ENCODE results near the gene PAX8. TPM values are rescaled to one million over a fixed set of nuclear protein-coding genes. Genes with fewer than 3 reads are reported as not detected.

The PAX8 gene
- total and polyA plus RNA-seq, 4 donors: 0.28 to 5.9 (median 2.3) TPM

DNA sequence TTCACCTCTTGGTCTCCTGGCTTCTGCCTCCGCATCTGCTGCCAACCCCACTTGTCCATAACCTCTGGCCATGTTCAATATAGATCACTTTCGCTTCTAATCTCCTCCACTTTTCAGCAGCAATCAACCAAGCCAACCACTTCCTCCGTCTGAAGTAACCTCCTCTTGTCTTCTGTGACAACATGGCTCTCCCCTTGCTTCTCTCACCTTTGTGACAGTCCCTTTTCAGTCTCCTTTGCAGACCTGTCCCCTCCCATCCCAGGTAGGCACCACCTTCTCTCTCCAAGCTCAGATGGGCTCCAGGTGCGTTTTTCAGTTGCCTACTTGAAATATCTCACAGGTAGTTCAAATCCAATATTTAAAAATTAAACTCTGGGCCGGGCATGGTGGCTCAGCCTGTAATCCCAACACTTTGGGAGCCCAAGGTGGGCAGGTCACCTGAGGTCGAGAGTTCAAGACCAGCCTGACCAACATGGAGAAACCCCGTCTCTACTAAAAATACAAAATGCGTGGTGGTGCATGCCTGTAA, 109.7 kb downstream of the PAX8 start:
- H3K27ac ChIP-seq (ENCODE audit: low read depth in 1 of 2, low read length in 1 of 2): peak overlapping the region in 1 of 2 donors; percentile 80
- H3K4me3 ChIP-seq: no peak overlapping the region
- TF ChIP-seq, protein P1, sequence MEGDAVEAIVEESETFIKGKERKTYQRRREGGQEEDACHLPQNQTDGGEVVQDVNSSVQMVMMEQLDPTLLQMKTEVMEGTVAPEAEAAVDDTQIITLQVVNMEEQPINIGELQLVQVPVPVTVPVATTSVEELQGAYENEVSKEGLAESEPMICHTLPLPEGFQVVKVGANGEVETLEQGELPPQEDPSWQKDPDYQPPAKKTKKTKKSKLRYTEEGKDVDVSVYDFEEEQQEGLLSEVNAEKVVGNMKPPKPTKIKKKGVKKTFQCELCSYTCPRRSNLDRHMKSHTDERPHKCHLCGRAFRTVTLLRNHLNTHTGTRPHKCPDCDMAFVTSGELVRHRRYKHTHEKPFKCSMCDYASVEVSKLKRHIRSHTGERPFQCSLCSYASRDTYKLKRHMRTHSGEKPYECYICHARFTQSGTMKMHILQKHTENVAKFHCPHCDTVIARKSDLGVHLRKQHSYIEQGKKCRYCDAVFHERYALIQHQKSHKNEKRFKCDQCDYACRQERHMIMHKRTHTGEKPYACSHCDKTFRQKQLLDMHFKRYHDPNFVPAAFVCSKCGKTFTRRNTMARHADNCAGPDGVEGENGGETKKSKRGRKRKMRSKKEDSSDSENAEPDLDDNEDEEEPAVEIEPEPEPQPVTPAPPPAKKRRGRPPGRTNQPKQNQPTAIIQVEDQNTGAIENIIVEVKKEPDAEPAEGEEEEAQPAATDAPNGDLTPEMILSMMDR (IDR thresholded peaks at IDR 0.05; ENCODE audit: control extremely low read depth, extremely low read depth): no peak
- 83 to 91% methylated on average over 8 of the region's 8 CpGs for WGBS, 2 donors
- H3K36me3 ChIP-seq (ENCODE audit: control insufficient read depth in 4 of 4, insufficient read depth in 4 of 4, low read length in 4 of 4): no peaks in the 10 kb centered on the region
- no peaks in the 10 kb centered on the region for H3K9me3 ChIP-seq (ENCODE audit: control insufficient read depth in 4 of 4, insufficient read depth in 3 of 4, low read length in 3 of 4)
- ATAC-seq (ENCODE audit: insufficient read depth, low FRiP score) (no peak), DNase-seq (no peak)
- no peaks in the 10 kb centered on the region for H3K4me1 ChIP-seq (ENCODE audit: control insufficient read depth in 5 of 5, insufficient read depth in 5 of 5, low read length in 5 of 5)
- no peak overlapping the region for H3K9ac ChIP-seq (ENCODE audit: insufficient read depth in 1 of 2, low read length in 2 of 2)
- no peaks in the 10 kb centered on the region for H3K27me3 ChIP-seq (ENCODE audit: control insufficient read depth in 3 of 3, insufficient read depth in 3 of 3, low read length in 2 of 3)

DNA sequence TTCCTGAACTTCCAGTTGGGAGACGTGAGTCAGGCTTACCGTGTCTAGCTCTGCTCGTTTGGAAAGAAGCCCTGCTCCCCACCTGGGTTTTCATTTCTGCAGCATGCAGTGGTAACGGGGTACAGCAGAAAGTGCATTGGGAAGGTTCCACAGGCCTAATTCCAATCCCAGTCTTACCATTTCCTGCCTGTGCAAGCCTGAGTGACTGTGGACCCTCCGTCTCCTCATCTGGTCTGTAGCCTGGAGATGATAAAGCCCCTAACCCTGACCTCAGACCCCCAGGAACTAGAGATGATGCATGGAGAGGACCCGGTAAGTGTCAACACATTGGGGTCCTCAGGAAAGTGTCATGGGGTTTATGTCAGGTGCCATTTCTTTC, 110.8 kb downstream of the PAX8 start:
- DNase-seq: no peak

DNA sequence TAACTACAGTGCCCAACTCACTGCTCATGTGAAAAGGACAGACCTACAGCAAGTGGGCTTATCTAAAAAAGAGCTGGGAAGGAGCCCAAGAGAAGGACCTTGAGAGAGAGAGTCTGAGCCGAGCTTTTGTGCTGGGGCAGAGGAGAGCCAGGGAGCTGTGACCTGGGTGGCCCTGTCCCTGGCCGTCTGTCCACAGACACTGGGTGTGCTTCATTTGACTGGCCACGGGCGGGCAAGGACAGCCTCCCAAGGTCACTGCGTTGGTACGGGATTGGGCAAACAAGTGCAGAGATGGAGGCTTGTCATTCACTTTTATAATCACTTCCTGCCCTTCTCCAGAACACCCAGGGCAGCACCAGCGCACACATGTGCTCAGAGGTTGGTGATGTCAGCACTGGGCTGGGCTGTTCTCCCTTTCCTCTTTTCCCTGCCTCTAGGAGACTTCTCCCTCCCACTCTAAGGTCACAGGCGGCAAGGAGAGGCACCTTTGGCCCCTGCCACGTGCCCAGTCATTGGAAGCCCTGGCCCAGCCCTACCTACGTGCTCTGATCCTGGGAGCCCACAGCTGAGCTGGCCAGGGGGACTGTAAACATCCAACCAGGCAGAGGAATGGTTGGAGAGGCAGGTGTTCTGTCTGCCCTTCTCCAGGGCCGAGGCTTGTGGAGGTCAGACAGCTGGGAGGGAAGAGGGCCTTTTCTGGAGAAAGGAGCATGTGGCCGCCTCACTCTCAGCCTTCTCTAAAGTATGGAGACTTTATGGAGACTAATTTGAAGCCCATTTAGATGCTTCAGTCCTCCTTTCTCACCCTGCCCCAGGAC, 111.4 kb downstream of the PAX8 start:
- 53 to 64% methylated on average over 12 of the region's 12 CpGs for WGBS, 2 donors
- ATAC-seq (ENCODE audit: insufficient read depth, low FRiP score): peak; percentile 85
- H3K36me3 ChIP-seq (ENCODE audit: control insufficient read depth in 4 of 4, insufficient read depth in 4 of 4, low read length in 4 of 4): no peaks in the 10 kb centered on the region
- DNase-seq: peak in 1 of 3 donors; percentile 38
- no peaks in the 10 kb centered on the region for H3K4me1 ChIP-seq (ENCODE audit: control insufficient read depth in 5 of 5, insufficient read depth in 5 of 5, low read length in 5 of 5)
- no peaks in the 10 kb centered on the region for H3K9me3 ChIP-seq (ENCODE audit: control insufficient read depth in 4 of 4, insufficient read depth in 3 of 4, low read length in 3 of 4)
- H3K27ac ChIP-seq (ENCODE audit: low read depth in 1 of 2, low read length in 1 of 2): peak overlapping the region in 1 of 2 donors; percentile 80
- TF ChIP-seq, protein P1 (IDR thresholded peaks at IDR 0.05; ENCODE audit: control extremely low read depth, extremely low read depth): no peak
- H3K9ac ChIP-seq (ENCODE audit: insufficient read depth in 1 of 2, low read length in 2 of 2): no peak overlapping the region
- H3K27me3 ChIP-seq (ENCODE audit: control insufficient read depth in 3 of 3, insufficient read depth in 3 of 3, low read length in 2 of 3): no peaks in the 10 kb centered on the region
- H3K4me3 ChIP-seq: no peak overlapping the region

More for the DNA sequence above, 110.8 kb downstream of the PAX8 start:
- no peaks in the 10 kb centered on the region for H3K9me3 ChIP-seq (ENCODE audit: control insufficient read depth in 4 of 4, insufficient read depth in 3 of 4, low read length in 3 of 4)
- no peaks in the 10 kb centered on the region for H3K4me1 ChIP-seq (ENCODE audit: control insufficient read depth in 5 of 5, insufficient read depth in 5 of 5, low read length in 5 of 5)
- no peak overlapping the region for H3K9ac ChIP-seq (ENCODE audit: insufficient read depth in 1 of 2, low read length in 2 of 2)
- H3K36me3 ChIP-seq (ENCODE audit: control insufficient read depth in 4 of 4, insufficient read depth in 4 of 4, low read length in 4 of 4): no peaks in the 10 kb centered on the region
- H3K27me3 ChIP-seq (ENCODE audit: control insufficient read depth in 3 of 3, insufficient read depth in 3 of 3, low read length in 2 of 3): no peaks in the 10 kb centered on the region
- TF ChIP-seq, protein P1 (IDR thresholded peaks at IDR 0.05; ENCODE audit: control extremely low read depth, extremely low read depth): no peak
- H3K4me3 ChIP-seq: no peak overlapping the region
- 91 to 98% methylated on average over 6 of the region's 6 CpGs for WGBS, 2 donors
- peak overlapping the region in 1 of 2 donors; percentile 80 for H3K27ac ChIP-seq (ENCODE audit: low read depth in 1 of 2, low read length in 1 of 2)
- ATAC-seq (ENCODE audit: insufficient read depth, low FRiP score): no peak
